Upper lobe of left lung (tissue), 6 donors: ENCODE data around the gene MAPK11. TPM values are rescaled to one million over a fixed set of nuclear protein-coding genes. Genes with fewer than 3 reads are reported as not detected.
A peak's percentile ranks its signal among the peaks of the same experiment; 100 is the strongest.

Experiments used
- ATAC-seq, 2 donors: fragments of 200-7000 bp; cut with Tn5 transposase; one replicate each; pipeline ENCODE4 v1.9.1; 2022; ENCODE audit warnings: mild to moderate bottlenecking in 2 of 2, moderate library complexity in 2 of 2; ENCODE audit not compliant: low FRiP score in 2 of 2
- DNase-seq, 2 donors: peaks; one replicate each; pipeline ENCODE4 v3.0.0-alpha.2; 2019 to 2020
- H3K27ac ChIP-seq, 4 donors: fragments of 200-600 bp; sonication (generic); one replicate each; pipeline ENCODE4 v1.5.1; 2016 to 2019
- H3K27me3 ChIP-seq, 4 donors: fragments of 200-600 bp; sonication (generic); one replicate each; pipeline ENCODE4 v1.5.1; 2017 to 2019
- H3K36me3 ChIP-seq, 4 donors: fragments of 200-600 bp; sonication (generic); one replicate each; pipeline ENCODE4 v1.5.1; 2016 to 2019
- H3K4me1 ChIP-seq, 4 donors: fragments of 200-600 bp; sonication (generic); one replicate each; pipeline ENCODE4 v1.5.1; 2018 to 2019
- H3K4me3 ChIP-seq, 4 donors: fragments of 200-600 bp; sonication (generic); one replicate each; pipeline ENCODE4 v1.5.1; 2017 to 2019; ENCODE audit warnings: mild to moderate bottlenecking in 2 of 4, moderate library complexity in 1 of 4
- H3K9me3 ChIP-seq, 4 donors: fragments of 200-600 bp; sonication (generic); one replicate each; pipeline ENCODE4 v1.5.1; 2018 to 2019
- CTCF ChIP-seq, 6 experiments: fragments of 450-650 bp in 4 of 6; fragments of 200-600 bp in 2 of 6; sonication (generic) in 2 of 6; IDR thresholded peaks; one replicate each; pipeline ENCODE4 v1.5.1; 2016 to 2019; ENCODE audit warnings: antibody characterized with exemption in 6 of 6
- EP300 ChIP-seq, 4 donors: sonication (generic); formaldehyde crosslinking; IDR thresholded peaks; one replicate each; pipeline ENCODE4 v1.5.1; 2017; ENCODE audit warnings: antibody characterized with exemption in 4 of 4, control low read depth in 2 of 4
- POLR2A ChIP-seq, 4 donors: fragments of 450-650 bp; IDR thresholded peaks; one replicate each; pipeline ENCODE4 v1.5.1; 2016 to 2017; ENCODE audit warnings: antibody characterized with exemption in 4 of 4, mild to moderate bottlenecking in 2 of 4
- POLR2AphosphoS5 ChIP-seq, 2 donors: sonication (generic); formaldehyde crosslinking; IDR thresholded peaks; one replicate each; pipeline ENCODE4 v1.5.1; 2017; ENCODE audit warnings: antibody characterized with exemption in 2 of 2
- WGBS, 2 donors: methylation state at CpG; one replicate each; pipeline ENCODE4 v1.1.5; 2017 to 2018; 5-methylcytosine and 5-hydroxymethylcytosine counted together
- total RNA-seq, 6 donors: library from RNA; depleted of rRNA in 4 of 6; stranded (reverse); fragments of >200 nt in 4 of 6; gene quantifications; one replicate each; pipeline versions ENCODE4 v1.1.0 to v1.2.1, GENCODE V29; 2016 to 2021
- donor health status: DM: no; HTN: no; CAD: no; lungs with moderate emphysema.
- donor health status: DM: no; HTN: yes; CAD: no; lungs with severe emphysema.

The MAPK11 gene
- total RNA-seq, 6 donors from 2014 or later = 3.1 to 27.3 (median 8.6) TPM

GRCh38 chr22:50286275-50286674 lies 16.1 kb upstream of the MAPK11 start:
- 92 to 96% methylated on average over 8 to 21 of the region's 21 CpGs for WGBS, 2 donors
- Histone ChIP-seq H3K27me3 (no peaks in the 10 kb centered on the region), H3K36me3 (peaks cover 36 to 95% (median 84%) of the 10 kb centered on the region in 4 donors), H3K4me3 (no peak overlapping the region), H3K9me3 (no peaks in the 10 kb centered on the region), H3K27ac (peak overlapping the region in 2 of 4 donors; percentile 42 to 49), H3K4me1 (peaks cover 2 to 48% (median 19%) of the 10 kb centered on the region in 4 donors)
- TF ChIP-seq EP300 (IDR thresholded peaks at IDR 0.05) = no peak
- no peak for TF ChIP-seq CTCF (IDR thresholded peaks at IDR 0.05)
- TF ChIP-seq POLR2A (IDR thresholded peaks at IDR 0.05) = no peak
- no peak for TF ChIP-seq POLR2AphosphoS5 (IDR thresholded peaks at IDR 0.05)
- DNase-seq (no peak), ATAC-seq (no peak)

- Histone ChIP-seq H3K4me3 (no peak overlapping the region), H3K36me3 (peaks cover 42 to 95% (median 90%) of the 10 kb centered on the region in 4 donors), H3K27ac (peak overlapping the region in 2 of 4 donors; percentile 42 to 49), H3K9me3 (no peaks in the 10 kb centered on the region), H3K4me1 (peaks cover 2 to 45% (median 18%) of the 10 kb centered on the region in 4 donors), H3K27me3 (no peaks in the 10 kb centered on the region)
- 95 to 98% methylated on average over 8 to 22 of the region's 34 CpGs for WGBS, 2 donors
- ATAC-seq (no peak), DNase-seq (no peak)
- TF ChIP-seq POLR2A (IDR thresholded peaks at IDR 0.05) (no peak), POLR2AphosphoS5 (IDR thresholded peaks at IDR 0.05) (no peak), CTCF (IDR thresholded peaks at IDR 0.05) (no peak), EP300 (IDR thresholded peaks at IDR 0.05) (no peak)
Measured at GRCh38 chr22:50285568-50286229, 15.5 kb upstream of the MAPK11 start.

DNA sequence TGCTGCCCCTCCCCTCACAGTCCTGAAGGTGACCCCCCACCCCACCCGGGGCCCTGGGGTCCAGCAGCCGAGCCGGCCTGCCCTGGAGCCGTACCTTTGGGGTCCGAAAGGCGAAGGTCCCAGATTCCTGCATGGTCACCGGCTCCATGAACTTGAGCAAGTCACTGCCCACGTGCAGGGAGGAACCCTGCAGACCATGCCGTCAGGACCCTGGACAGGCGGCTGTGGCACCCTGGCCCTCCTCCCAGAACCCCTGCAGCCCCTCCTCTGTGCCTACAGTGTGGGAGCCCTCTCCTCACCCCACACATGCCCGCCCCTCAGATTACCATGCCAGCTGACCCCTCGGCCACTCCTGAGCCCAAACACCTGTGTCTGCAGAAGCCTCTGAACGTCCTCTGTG lies 14.3 kb upstream of the MAPK11 start:
- DNase-seq = no peak

GRCh38 chr22:50283821-50284220 lies 13.6 kb upstream of the MAPK11 start:
- ATAC-seq (no peak), DNase-seq (no peak)
- WGBS, 2 donors = 90 to 93% methylated on average over 6 to 20 of the region's 30 CpGs
- Histone ChIP-seq H3K9me3 (no peaks in the 10 kb centered on the region), H3K27me3 (no peaks in the 10 kb centered on the region), H3K4me3 (no peak overlapping the region), H3K36me3 (peaks cover 34 to 97% (median 92%) of the 10 kb centered on the region in 4 donors), H3K27ac (peak overlapping the region in 2 of 4 donors; percentile 74 to 84), H3K4me1 (peaks cover 2 to 42% (median 19%) of the 10 kb centered on the region in 4 donors)
- TF ChIP-seq EP300 (IDR thresholded peaks at IDR 0.05) = no peak
- no peak for TF ChIP-seq POLR2A (IDR thresholded peaks at IDR 0.05)
- TF ChIP-seq CTCF (IDR thresholded peaks at IDR 0.05) = no peak
- TF ChIP-seq POLR2AphosphoS5 (IDR thresholded peaks at IDR 0.05) = no peak

More for the DNA sequence above, 14.3 kb upstream of the MAPK11 start:
- Histone ChIP-seq H3K9me3 (no peaks in the 10 kb centered on the region), H3K4me1 (peaks cover 2 to 44% (median 19%) of the 10 kb centered on the region in 4 donors), H3K36me3 (peaks cover 39 to 97% (median 92%) of the 10 kb centered on the region in 4 donors), H3K4me3 (no peak overlapping the region), H3K27ac (peak overlapping the region in 2 of 4 donors; percentile 58 to 84), H3K27me3 (no peaks in the 10 kb centered on the region)
- WGBS, 2 donors = 76 to 81% methylated on average over 2 to 7 of the region's 13 CpGs
- TF ChIP-seq EP300 (IDR thresholded peaks at IDR 0.05) (no peak), POLR2AphosphoS5 (IDR thresholded peaks at IDR 0.05) (no peak), CTCF (IDR thresholded peaks at IDR 0.05) (no peak), POLR2A (IDR thresholded peaks at IDR 0.05) (no peak)
- no peak for ATAC-seq
